ENCODE data around the gene ZNF106.

GRCh38 chr15:42427429-42428223 lies 63.3 kb downstream of the ZNF106 start:
- no peak for TF ChIP-seq EP300 (IDR thresholded peaks at IDR 0.05)
- no peak for TF ChIP-seq CTCF (IDR thresholded peaks at IDR 0.05)
